HG03045 (cell line): ENCODE measurements around the gene TTF1.
"Not testable (repeated sequence)": the region's sequence is repeated elsewhere in the genome, so short reads cannot be mapped to it uniquely, and the experiment has no call there.

Experiments used
- ATAC-seq: cut with Tn5 transposase; IDR thresholded peaks from one replicate; pipeline ENCODE4 v1.9.1; 2021; ENCODE audit warnings: mild to moderate bottlenecking, moderate library complexity; ENCODE audit not compliant: unreplicated experiment

The TTF1 gene

DNA sequence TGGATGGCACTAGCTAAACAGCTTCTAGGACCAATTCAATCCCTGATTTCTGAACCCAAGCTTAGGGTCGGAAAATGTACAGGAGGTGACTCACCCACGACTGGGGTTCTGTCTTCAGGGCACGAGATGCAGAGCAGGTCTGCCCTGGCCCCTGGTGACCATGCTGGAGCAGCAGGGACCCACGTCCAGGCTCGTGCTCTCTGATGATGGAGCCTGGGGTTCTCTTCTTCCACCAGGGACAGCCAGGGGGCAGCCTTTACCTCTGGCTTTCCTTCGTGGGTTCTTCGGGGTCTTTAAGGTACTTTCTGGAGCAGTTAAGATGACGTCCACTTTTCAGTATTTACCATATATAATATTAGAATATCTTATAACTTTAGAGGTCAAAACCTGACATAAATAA, 5.4 kb upstream of the TTF1 start:
- no peak for ATAC-seq

DNA sequence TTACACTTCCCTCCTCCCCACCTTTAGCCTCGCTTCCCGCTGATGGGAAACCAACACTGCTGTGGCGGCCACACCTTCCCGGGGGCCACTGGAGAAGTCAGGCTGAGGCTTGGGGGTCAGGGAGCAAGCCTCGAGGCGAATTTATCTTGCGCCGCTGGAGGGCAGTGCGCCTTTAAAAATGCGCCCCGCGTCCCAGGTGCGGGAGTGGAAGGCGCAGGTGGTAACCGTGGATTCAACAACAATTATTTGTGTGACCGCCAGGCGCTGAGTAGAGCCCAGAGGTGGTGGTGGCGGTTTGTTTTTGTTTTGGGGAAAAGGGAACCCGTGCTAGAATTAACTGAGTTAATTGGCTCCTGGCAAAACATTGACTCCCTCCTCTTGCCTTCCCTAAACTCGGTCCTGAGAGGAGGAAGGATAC, 4.5 kb upstream of the TTF1 start:
- ATAC-seq = no peak

DNA sequence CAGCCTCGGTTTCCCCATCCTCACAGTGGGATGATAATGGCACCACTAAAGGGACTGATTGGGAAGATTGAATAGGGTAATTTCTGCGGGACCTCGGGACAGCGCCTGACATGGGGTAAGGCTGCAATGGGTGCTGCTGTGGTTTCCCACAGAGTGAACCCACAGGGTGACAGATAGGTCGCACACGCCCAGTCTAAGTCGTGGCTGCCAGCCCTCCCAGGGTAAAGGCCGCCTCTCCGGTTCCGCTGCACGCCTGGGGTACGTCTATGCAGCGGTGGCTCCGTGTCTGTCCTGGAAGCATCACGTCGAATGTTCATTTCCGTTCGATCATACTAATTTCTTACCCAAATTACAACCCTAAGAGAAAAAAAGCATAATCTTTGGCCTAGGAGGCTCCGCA, 4.0 kb upstream of the TTF1 start:
- ATAC-seq = no peak

DNA sequence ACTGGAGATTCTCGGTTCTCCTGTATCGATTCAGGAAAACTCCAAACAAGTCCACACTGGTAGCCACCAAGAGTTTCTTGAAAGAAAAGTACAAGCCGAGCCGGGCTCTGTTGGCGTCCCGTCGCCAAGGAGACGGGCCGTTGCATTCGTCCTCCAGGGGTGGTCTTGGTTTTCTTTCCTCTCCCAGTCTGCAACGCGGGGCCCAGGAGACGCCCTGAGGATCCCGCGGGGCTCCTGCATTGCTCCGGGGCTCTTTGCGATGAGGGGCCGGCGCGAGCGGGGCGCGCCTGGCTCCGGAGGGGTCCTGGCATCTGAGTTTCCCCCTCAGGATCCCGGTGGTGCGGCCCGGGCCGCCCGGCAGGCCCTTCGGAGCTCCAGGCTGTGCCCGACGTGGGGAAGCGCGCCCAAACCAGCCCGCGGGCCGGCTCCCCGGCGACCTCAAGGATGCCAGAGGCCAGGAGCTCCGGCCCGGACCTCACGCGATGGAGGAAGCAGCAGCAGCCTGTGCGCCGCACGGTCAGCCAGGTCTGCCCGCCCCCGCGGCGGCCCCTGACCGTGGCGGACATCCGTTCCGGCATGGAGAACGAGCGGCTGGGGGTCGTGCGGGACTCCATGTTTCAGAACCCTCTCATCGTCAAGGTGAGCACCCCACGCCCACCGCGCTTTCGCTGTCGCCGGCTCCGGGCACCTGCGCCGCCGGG, 3.3 kb upstream of the TTF1 start, which contains the start of gene CFAP77:
Gene CFAP77, plus strand, starts transcription at position 384 of the 701 bp plus-strand sequence. Its CDS starts 61 bp downstream, at position 445.
- no peak for ATAC-seq

DNA sequence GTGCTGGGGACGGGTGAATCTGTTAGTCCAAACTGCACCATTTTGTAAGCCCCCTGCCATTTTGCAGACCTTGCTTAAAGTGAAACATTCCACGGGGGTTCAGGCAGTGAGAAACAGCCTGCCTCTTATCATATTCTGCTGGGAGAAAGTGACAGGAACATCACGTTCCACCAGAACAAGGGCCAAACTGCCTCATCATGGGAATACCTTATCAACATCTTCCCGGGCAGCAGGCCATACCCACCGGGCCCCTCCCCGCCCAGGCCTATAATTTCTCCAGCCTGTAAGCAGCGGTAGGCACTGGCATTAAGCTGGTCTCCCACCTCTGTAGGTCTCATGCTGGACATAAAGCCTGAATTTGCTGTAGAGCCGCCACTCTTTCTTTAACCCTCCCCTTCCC, 1.9 kb upstream of the TTF1 start:
- ATAC-seq = no peak

DNA sequence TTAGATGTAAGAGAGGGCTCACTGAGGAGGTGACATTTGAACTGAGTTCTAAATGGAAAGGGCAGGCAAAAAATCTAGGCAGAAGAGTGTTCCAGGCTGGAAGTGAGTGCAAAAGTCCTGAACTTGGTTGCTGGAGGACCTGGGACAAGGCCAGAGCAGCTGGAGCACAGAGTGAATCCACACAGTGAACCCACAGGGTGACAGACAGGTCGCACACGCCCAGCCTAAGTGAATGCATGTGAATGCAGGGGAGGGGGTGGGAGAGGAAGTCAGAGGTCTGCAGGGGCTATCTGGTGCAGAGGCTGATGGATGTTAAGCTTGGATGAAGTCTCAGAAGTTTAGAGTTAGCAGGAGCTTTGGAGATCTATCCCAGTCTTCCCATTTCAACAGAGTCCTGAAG, 556 bp upstream of the TTF1 start:
- ATAC-seq = no peak

DNA sequence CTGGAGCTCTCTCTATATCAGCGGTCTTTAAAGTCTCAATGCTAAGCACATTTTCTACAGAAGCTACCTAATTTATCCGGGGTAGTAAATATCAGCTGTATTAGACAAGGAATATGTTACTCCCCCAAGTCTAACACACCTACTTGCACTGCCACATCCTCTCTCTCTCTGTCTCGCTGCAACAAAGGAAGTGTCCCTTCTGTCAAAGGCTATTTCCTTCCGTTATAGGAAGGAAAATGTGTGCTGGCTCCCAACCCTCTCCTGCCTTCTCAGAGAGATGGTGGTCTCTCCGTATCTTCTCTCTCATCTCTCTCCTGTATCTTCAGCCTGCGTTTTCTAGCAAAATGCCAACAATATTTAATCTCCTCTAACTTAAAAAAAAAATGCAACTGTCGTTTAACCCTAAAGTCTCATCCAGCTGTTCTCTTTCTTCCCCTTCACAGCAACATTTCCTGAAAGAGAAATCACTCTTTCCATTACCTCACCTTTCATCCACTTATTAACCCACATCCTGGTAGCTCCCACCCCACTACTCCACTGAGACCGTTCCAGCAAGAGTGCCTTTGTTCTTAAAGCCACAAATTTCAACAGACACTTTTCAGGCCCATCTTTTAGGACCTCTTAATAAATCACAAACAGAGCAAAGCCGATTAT, 2.3 kb downstream of the TTF1 start:
- no peak for ATAC-seq

DNA sequence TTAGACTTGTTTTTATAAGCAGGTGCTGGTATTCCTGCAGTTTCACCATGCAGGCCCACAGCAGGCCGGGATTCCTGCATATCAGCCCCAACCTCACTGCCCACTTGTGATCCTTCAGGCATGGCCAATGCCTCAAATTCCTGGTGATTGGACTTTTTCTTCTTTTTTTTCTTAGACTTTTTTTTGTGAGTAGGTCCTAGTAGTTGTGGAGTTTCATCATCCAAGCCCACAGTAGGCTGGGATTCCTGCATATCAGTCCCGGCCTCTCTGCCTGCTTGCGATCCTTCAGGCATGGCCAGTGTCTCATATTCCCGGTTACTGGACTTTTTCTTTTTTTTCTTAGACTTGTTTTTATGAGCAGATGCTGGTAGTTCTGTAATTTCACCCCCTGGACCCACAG, 4.8 kb downstream of the TTF1 start:
- no peak for ATAC-seq

DNA sequence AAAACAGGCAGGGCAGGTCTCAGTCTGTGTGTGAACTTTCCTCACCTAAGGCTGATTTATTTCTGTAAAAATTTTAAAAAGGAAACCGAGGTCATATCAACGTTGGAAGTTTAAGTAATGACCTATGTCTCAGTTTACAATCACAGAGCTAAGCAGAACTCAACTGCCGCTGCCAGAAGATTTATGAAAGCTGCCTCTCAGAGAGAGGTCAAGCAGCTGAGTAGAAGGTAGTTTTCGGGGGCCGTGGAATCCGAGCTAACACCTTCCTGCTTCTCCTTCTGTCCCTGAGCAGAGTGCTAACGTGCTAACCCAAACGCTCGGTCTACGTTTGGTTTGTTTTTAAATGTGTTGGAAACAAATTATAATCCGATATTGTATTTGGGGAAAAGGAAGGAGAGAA, 11.1 kb downstream of the TTF1 start:
- ATAC-seq = no peak

DNA sequence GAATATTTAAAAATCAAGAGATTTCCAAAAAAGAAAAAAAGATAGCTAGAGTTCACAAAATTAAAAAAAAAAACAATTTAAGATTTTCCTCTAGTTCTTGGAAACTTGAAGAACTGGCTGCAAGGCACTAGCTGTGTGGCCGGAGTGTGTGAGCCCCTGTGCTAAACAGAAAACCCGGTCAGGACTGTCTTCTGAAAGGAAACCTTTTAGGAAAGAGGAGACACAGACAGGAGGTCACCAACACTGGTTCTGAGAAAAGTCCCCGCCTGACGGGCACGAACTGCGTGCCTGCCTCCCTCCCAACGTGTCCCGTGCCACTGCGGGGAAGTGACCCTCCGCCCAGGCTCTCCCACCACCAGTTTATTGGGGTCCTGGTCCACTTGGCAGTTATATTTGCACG, 15.2 kb downstream of the TTF1 start:
- no peak for ATAC-seq

DNA sequence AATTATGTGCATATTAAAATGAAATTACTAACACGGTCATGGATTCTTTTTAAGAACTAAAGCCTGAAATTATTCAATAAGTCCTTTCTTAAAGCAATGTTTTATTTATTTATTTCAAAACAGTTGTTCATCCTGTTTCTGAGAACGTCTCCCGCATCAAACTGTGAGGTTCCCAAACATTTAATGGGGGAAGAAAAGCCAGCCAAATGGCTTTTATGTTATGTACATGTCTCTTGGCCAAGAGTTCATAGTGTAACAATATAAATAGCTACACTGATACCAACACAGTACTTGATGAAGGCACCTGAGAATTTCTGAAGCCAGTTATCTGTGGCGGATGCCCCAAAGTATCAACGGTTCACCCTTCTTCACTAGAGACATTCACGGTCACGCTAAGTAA, 15.7 kb downstream of the TTF1 start:
- no peak for ATAC-seq

DNA sequence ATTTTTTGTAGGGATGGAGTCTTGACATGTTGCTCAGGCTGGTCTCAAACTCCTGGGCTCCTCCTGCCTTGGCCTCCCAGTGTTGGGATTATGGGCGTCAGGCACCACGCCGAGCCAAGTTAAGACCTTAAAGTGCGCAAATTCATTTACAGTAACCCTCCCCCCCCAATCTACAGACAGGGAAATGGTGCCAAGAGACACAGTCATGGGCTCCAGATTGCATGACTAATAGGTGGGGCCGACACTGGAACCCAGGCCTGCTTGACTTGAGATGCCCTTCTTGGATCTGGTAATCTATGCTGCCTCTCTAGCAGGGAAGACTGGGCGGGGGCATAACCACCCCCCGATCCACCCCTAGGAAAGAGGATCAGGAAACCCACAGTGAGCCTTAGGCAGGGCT, 19.5 kb downstream of the TTF1 start:
- ATAC-seq = no peak

DNA sequence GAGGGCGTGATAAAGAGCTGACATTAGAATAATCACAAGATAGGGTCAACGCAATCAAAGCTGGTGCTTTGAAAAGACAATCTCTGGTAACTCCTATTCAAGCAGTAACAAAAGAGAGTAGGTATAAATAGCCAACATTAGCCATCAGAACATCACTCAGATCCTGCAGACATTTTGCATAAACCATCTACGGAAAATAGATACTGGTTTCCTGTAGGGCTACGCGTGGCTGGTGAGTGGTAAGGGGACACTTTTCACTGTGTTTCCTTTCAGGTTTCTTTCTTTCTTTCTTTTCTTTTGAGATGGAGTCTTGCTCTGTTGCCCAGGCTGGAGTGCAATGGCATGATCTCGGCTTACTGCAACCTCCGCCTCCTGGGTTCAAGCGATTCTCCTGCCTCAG, 22.3 kb downstream of the TTF1 start:
- ATAC-seq = no peak

DNA sequence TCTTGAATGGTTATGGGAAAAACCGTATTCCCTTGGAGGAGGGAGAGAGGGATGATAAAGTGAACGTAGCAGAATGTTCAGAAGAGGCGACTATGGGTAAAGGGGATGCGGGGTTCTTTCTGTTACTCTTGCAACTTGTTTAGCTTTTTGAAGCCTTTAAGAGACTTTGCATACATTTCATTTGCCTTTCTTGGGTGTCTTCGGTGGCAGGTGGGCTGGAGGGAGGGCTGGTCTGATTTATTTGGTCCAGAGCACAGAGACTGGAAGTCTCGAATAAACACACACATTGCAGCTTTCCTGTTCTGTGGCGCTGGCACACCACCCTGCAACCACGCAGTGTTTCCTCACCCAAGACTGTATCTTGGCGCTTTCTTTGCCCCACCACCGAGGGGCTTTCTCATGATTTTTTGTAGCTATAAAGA, 23.2 kb downstream of the TTF1 start:
- no peak for ATAC-seq

DNA sequence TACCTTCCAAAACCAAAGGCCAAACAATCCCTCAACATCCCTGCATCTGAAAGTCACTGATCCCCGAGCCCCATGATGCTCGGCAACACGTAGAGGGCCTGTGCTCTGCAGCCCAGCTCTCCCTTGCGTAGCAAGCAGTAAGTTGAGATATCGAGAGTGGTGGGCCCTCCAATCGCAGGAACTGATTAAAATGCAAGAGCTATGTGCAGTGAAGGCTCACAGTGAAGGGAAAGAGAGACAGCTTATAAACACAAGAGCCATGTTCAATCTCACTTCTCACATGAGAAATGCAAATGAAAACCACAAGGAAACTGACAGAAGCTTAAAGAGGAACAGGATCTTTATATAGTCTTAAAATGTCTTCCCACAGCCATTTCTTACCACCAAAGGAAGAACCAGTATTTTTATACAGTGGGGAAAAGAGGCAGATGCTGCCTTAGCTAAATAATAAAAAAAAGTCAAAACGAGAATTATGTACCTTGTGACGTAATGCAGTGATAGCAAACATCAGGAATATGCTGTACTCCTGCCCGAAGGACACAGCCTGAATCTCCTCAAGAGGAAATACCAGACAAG, 24.6 kb downstream of the TTF1 start:
- ATAC-seq = no peak

DNA sequence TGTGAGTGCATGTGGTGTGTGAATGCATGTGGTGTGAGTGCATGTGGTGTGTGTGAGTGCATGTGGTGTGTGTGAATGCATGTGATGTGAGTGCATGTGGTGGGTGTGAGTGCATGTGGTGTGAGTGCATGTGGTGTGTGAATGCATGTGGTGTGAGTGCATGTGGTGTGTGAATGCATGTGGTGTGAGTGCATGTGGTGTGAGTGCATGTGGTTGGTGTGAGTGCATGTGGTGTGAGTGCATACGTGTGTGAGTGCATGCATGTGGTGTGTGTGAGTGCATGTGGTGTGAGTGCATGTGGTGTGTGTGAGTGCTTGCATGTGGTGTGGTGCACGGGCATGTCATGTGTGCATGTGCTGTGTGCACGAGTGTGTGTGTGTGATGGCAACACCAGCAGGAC, 28.2 kb downstream of the TTF1 start:
- ATAC-seq = not testable (repeated sequence)

DNA sequence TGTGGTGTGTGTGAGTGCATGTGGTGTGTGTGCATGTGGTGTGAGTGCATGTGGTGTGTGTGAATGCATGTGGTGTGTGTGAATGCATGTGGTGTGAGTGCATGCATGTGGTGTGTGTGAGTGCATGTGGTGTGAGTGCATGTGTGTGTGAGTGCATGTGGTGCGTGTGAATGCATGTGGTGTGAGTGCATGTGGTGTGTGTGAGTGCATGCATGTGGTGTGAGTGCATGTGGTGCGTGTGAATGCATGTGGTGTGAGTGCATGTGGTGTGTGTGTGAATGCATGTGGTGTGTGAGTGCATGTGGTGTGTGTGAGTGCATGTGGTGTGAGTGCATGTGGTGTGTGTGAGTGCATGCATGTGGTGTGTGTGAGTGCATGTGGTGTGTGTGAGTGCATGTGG, 28.9 kb downstream of the TTF1 start:
- ATAC-seq = not testable (repeated sequence)

DNA sequence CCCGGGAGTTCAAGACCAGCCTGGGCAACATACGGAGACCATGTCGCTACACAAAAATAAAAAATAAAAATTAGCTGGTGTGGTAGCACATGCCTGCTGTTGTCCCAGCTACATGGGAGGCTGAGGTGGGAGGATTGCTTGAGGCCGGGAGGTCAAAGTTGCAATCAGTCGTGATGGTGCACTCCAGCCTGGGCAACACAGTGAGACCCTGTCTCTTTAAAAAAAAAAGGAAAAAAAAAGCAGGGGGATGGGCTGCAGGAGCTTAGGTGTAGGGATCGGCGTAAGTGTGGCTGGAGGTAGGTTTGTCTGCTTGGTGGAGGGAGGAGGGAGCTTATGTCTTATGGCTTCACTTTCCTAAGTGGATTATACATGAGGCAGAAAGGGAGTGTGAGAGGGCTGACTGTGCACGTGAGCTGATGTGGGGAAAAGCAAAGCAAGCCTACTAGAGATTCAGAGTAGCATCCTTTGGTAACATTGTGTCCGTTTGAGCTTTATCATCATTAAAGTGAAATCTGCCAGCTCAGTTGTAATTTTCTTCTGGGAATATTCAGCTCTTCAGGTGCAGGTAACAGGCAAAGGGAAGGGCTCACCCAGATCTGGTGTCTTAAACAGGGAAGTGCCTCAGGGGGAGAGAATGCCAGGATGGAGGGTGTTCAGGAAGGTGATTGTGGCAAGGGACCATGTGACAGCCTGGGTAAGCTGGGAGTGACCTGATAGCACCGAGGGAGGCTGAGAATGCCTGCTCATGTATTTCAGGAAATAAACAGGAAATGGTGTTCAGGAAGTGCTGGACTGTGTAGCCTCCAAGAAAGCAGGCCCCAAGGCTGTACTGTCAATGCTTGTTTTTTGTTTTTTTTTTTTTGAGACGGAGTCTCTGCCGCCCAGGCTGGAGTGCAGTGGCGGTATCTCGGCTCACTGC, 34.2 kb downstream of the TTF1 start:
- no peak for ATAC-seq

DNA sequence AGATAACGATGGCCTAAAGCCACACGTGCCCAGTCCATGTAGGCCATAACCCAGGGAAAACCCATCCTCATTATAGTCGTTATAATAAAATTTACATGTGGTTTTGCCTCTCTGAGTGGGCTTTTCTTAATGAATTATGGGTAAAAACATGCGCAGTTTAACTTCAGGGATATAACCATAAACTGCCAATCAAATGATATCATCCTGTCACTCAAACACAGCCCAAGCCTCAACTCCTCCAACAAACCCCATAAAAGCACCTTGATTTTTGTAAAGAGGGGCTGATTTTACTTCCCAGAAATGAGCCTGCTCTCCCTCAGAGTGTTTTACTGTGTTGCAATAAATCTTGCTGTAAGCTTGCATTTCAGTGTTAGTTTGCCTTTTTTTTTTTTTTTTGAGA, 36.0 kb downstream of the TTF1 start:
- ATAC-seq = no peak

DNA sequence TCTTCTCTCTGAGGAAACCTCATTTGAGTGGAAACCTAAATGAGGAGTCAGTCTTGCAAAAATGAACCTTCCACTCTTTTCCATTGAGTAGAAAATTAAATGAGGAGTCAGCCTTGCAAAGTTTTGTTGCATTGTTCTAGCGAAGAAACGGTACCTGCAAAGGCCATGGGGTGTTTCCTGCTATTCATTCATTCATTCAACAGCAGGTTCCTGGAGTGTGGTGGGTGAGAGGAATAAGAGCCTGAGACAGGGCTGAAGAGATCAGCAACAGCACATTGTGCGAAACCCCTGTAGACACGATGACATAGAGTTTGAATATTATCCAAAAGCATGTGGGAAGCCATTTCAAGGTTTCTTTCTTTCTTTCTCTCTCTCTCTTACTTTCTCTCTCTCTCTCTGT, 37.2 kb downstream of the TTF1 start:
- ATAC-seq = no peak

DNA sequence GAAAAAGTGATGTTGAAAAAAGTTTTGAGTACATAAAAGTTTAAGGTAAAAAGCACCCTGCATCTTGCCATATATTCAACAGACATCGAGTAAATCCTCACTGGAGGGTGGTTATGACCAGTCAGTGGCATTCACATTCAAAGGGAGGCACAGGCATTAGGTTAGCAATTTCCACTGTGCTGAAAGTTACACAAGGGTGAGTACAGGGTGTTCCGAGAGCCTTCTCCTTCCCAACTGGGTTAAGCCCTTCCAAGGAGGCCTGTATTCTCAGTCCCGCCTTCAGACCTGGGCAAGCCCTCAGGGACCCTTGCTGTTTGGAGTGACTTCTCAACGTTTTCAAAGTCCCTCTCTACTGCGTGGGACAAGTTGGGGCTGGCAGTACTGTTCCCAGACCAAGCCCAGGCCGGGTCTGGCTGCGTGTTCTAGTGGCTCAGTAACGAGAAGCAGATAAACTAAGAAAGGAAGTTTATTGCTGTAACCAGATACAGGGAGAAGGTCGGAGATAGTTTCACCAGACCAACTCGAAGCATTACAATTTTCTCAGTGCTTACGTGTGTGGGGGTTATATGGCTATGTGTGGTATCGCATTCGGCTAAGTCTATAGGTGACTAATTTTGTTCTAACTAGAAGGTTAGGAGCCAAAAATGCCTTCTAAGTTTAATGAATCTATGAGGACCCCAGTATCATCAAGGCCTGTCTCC, 38.9 kb downstream of the TTF1 start:
- ATAC-seq = no peak
